ENCODE data around the gene MXRA5. TPM values are rescaled to one million over a fixed set of nuclear protein-coding genes. Genes with fewer than 3 reads are reported as not detected.

Gene MXRA5
- total and polyA plus RNA-seq, 4 donors: 0.55 to 17.0 (median 3.9) TPM

- H3K9me3 ChIP-seq (ENCODE audit: control insufficient read depth in 4 of 4, insufficient read depth in 3 of 4, low read length in 3 of 4): no peaks in the 10 kb centered on the region
- H3K27me3 ChIP-seq (ENCODE audit: control insufficient read depth in 3 of 3, insufficient read depth in 3 of 3, low read length in 2 of 3): peaks cover 0 to 23% (median 0%) of the 10 kb centered on the region in 3 donors
- ATAC-seq (ENCODE audit: insufficient read depth, low FRiP score): no peak
- DNase-seq: no peak
- H3K27ac ChIP-seq (ENCODE audit: low read depth in 1 of 2, low read length in 1 of 2): no peak overlapping the region
- TF ChIP-seq CTCF (IDR thresholded peaks at IDR 0.05; ENCODE audit: control extremely low read depth, extremely low read depth): no peak
- no peaks in the 10 kb centered on the region for H3K4me1 ChIP-seq (ENCODE audit: control insufficient read depth in 5 of 5, insufficient read depth in 5 of 5, low read length in 5 of 5)
- WGBS, 2 donors: 48 to 78% methylated on average over 2 of the region's 2 CpGs
- H3K9ac ChIP-seq (ENCODE audit: insufficient read depth in 1 of 2, low read length in 2 of 2): no peak overlapping the region
- H3K4me3 ChIP-seq: no peak overlapping the region
- H3K36me3 ChIP-seq (ENCODE audit: control insufficient read depth in 4 of 4, insufficient read depth in 4 of 4, low read length in 4 of 4): no peaks in the 10 kb centered on the region
Observed at GRCh38 chrX:3388457-3388856, 42.0 kb upstream of the MXRA5 start.

- no peak overlapping the region for H3K27ac ChIP-seq (ENCODE audit: low read depth in 1 of 2, low read length in 1 of 2)
- no peak for TF ChIP-seq CTCF (IDR thresholded peaks at IDR 0.05; ENCODE audit: control extremely low read depth, extremely low read depth)
- H3K9me3 ChIP-seq (ENCODE audit: control insufficient read depth in 4 of 4, insufficient read depth in 3 of 4, low read length in 3 of 4): no peaks in the 10 kb centered on the region
- H3K36me3 ChIP-seq (ENCODE audit: control insufficient read depth in 4 of 4, insufficient read depth in 4 of 4, low read length in 4 of 4): no peaks in the 10 kb centered on the region
- no peaks in the 10 kb centered on the region for H3K4me1 ChIP-seq (ENCODE audit: control insufficient read depth in 5 of 5, insufficient read depth in 5 of 5, low read length in 5 of 5)
- ATAC-seq (ENCODE audit: insufficient read depth, low FRiP score) (no peak), DNase-seq (no peak)
- H3K9ac ChIP-seq (ENCODE audit: insufficient read depth in 1 of 2, low read length in 2 of 2): no peak overlapping the region
- no peak overlapping the region for H3K4me3 ChIP-seq
- WGBS, 2 donors: 63% methylated on average over 3 of the region's 3 CpGs
- peaks cover 0 to 16% (median 0%) of the 10 kb centered on the region in 3 donors for H3K27me3 ChIP-seq (ENCODE audit: control insufficient read depth in 3 of 3, insufficient read depth in 3 of 3, low read length in 2 of 3)
Observed at GRCh38 chrX:3384327-3384726, 37.9 kb upstream of the MXRA5 start.

GRCh38 chrX:3380603-3381002 lies 34.2 kb upstream of the MXRA5 start:
- ATAC-seq (ENCODE audit: insufficient read depth, low FRiP score) (no peak), DNase-seq (no peak)
- Histone ChIP-seq H3K36me3 (ENCODE audit: control insufficient read depth in 4 of 4, insufficient read depth in 4 of 4, low read length in 4 of 4) (no peaks in the 10 kb centered on the region), H3K9ac (ENCODE audit: insufficient read depth in 1 of 2, low read length in 2 of 2) (no peak overlapping the region), H3K27me3 (ENCODE audit: control insufficient read depth in 3 of 3, insufficient read depth in 3 of 3, low read length in 2 of 3) (peaks cover 0 to 10% (median 0%) of the 10 kb centered on the region in 3 donors), H3K4me1 (ENCODE audit: control insufficient read depth in 5 of 5, insufficient read depth in 5 of 5, low read length in 5 of 5) (no peaks in the 10 kb centered on the region), H3K9me3 (ENCODE audit: control insufficient read depth in 4 of 4, insufficient read depth in 3 of 4, low read length in 3 of 4) (peaks cover 0 to 7% (median 0%) of the 10 kb centered on the region in 4 donors), H3K4me3 (no peak overlapping the region), H3K27ac (ENCODE audit: low read depth in 1 of 2, low read length in 1 of 2) (no peak overlapping the region)
- TF ChIP-seq CTCF (IDR thresholded peaks at IDR 0.05; ENCODE audit: control extremely low read depth, extremely low read depth): no peak
- WGBS, 2 donors: 57 to 60% methylated on average over 3 of the region's 3 CpGs

GRCh38 chrX:3379111-3379510 lies 32.7 kb upstream of the MXRA5 start:
- DNase-seq (no peak), ATAC-seq (ENCODE audit: insufficient read depth, low FRiP score) (no peak)
- Histone ChIP-seq H3K36me3 (ENCODE audit: control insufficient read depth in 4 of 4, insufficient read depth in 4 of 4, low read length in 4 of 4) (no peaks in the 10 kb centered on the region), H3K27me3 (ENCODE audit: control insufficient read depth in 3 of 3, insufficient read depth in 3 of 3, low read length in 2 of 3) (peaks cover 0 to 8% (median 0%) of the 10 kb centered on the region in 3 donors), H3K9ac (ENCODE audit: insufficient read depth in 1 of 2, low read length in 2 of 2) (no peak overlapping the region), H3K4me1 (ENCODE audit: control insufficient read depth in 5 of 5, insufficient read depth in 5 of 5, low read length in 5 of 5) (no peaks in the 10 kb centered on the region), H3K4me3 (no peak overlapping the region), H3K9me3 (ENCODE audit: control insufficient read depth in 4 of 4, insufficient read depth in 3 of 4, low read length in 3 of 4) (peaks cover 0 to 7% (median 0%) of the 10 kb centered on the region in 4 donors), H3K27ac (ENCODE audit: low read depth in 1 of 2, low read length in 1 of 2) (no peak overlapping the region)
- TF ChIP-seq CTCF (IDR thresholded peaks at IDR 0.05; ENCODE audit: control extremely low read depth, extremely low read depth): no peak
- WGBS, 2 donors: 66 to 74% methylated on average over 4 of the region's 4 CpGs

Data from lung (tissue), 12 donors.